T-helper 2 cell treated with Interferon-gamma antibody and Interleukin-4, amounts not matched to agents 100 ng/mL and 5 ng/mL, for 36 hours (primary cell): ENCODE measurements around the gene HOXC13. TPM values are rescaled to one million over a fixed set of nuclear protein-coding genes. Genes with fewer than 3 reads are reported as not detected.

Source experiments
- intact Hi-C: fragments of 100-400 bp; cut with micrococcal nuclease; formaldehyde crosslinking; loops from one replicate; pipeline ENCODE4 v1.15.1; 2023
- total RNA-seq: library from RNA; stranded (reverse); gene quantifications from 2 replicates; pipeline ENCODE4 v1.2.3, GENCODE V29; 2022

HOXC13 gene
- total RNA-seq, 1 donor from 2014 or later = not detected

DNA sequence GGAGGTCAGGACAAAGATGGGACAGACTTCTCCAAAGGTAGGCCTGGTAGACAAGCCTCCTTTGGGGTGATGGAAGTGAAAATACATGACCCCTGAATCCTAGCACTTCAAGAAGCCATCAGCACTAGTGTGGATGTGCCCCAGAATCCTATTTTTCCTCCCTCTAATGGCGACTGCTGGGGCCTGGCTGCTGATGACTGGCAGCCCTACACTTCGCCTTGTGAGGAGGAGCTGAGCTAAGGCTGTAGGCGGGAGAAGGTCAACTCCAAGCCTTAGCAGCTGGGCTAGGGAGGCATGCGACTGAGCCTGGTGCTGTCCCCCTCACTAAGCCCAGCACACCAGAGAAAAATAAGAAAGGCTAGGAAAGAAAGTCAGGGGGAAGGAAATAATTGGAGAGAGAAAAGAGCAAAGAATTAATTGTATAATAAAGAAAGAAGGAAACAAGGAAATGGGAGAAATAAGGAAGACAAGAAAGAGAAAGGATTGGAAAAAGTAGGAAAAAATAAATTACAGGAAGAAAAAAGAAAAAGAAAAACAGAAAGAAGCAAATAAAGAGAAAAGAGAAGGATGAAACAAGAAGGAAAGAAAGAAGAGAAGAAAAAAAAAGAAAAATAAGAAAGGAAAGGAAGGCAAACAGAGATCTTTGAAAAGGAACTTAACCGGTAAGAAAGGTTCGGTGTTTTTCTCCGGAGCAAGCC lies 41.6 kb downstream of the HOXC13 start:
- intact Hi-C loops = loop anchor here (5.0 kb wide), 1 partner anchor 52 kb away; the partner anchor contains the start of gene HOXC5

DNA sequence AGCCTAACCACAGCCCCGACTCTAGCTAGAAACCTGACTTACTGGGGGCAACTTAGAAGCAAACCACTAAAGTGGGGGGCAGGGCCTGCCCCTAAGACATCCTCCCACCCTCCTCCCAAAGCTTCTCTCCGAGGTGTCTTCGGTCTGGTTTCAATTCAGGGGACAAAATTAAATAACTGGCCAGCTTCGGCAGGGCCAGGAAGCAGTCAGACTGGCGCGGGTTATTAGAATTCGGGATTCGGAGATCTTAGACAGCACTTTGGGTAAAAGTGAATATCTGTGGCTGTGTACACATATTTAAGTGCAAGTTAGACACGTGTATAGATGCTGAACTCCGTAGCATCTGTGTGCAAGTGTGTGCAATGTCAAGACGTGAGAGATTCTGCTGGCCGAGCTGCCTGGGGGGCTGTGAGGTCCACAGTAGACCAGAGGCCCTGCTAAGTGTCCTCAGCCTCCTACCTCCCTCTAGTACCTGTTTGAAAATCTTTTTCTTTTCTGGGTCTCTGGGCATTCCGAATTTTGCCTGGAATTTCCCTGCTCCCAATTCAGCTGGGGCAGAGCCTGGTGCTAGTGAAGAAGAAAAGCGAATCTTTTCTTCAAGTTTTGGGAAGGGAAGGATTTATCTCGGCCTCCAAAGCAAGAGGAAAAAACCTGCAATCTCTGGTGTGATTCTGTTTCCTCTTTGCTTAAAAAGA lies 42.3 kb downstream of the HOXC13 start:
- intact Hi-C loops = loop anchor here (5.0 kb wide), 1 partner anchor 51 kb away; the partner anchor contains the start of gene HOXC5

DNA sequence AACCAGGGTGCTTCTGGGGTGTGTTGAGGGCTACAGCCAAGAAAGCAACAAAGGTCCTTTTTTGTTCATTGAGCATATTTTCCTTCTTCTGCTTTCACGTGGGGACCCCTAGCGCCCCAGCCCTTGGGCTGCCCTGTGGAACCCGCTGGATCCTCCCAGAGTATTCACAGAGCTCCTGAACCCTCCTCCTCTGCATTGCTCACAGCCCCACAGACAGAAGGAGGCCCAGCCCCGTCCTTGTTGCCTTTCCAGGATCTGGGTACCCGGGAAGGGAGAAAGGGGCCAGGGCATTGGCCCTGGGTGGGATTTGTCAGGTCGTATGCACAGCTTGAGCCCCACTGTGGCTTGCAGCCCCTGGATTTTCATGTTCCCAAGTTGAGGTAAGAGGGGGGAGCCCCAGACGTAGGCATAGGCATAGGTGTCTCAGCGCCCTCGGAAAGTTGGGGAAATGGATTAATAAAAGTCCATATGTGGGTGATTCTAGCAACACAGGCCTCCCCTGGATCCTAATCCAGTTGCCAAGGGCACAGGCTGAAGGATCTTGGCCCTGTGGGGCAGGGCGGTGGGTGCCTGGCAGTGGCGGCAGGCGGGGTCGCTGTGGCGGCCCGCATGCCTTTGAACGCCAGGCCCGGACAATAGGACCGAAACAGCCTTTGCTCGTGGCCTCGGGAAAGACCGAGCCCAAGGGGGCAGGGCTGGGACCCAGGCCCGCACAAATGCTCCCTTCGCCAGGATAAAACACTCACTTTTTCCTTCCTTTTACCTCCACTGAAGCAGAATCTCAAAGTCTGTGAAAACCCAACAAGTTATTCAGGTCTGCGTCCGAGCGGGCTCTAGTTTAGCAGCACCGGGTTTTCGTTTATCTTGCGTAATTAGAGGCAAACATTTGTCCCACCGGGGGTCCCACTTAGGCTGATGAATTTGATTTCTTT lies 43.3 kb downstream of the HOXC13 start:
- intact Hi-C loops = loop anchor here (5.0 kb wide), 1 partner anchor 50 kb away; the partner anchor contains the start of gene HOXC5

DNA sequence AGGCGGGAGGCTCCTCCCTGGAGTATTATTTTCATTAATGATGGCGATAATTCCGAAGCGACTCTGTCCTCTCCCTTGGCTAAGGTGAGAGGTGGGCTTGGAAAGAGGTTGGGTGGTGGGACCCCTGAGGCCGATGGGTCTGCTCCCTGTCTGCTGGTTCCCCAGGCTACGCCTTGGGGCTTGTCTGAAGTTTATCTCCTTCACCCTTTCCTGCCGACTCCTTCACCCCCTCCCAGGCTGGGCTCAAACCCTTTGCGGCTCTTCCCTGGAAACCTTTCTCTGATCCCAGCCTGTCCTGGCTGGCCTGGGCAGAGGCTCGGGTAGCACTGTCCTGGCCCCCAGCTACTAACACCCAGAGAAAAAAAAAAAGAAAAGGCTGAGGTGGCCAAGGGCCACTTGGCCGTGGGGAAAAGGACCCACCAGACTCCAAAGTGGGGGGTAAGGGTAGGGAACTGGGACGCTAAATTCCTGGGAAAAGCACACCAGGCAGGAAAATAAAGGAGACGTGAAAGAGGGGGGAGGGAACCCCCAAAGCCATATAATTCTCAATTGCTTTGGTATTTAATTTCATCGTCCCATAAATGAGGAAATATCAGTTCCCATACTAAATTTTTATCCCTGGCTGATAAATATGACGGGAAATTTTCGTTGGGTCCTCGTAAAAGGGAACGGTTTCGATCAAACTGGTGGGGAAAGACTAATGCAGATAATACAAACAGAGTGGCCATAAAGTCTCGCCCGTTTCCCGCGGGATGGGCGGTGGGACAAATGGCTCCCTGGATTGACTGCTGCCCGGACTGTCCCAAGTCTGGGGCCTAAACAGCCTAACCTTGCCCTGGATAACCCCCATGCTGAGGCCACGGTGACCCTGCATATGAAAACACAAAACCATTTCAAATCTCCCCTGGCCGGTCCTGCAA lies 44.3 kb downstream of the HOXC13 start:
- intact Hi-C loops = loop anchor here (5.0 kb wide), 1 partner anchor 49 kb away; the partner anchor contains the start of gene HOXC5

DNA sequence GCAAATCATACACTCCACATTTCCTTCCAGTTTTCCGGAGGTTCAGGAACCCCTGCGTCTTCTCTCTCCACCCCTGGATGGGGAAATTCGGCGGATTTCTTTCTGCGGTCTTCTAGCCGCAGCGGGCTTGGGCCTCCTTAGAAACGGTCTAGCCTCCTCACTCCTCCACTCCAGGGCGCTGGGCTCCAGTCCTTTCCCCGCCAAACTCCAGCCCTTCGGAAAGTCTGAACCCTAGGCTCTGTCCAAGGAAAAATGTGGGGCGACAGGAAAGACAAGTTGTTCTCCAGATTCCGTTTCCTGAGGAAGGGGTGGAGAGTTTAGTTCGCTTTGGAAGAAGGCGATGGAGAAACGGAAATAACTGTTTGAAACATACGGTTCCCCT lies 44.9 kb downstream of the HOXC13 start:
- intact Hi-C loops = loop anchor here (5.0 kb wide), 1 partner anchor 49 kb away; the partner anchor contains the start of gene HOXC5

DNA sequence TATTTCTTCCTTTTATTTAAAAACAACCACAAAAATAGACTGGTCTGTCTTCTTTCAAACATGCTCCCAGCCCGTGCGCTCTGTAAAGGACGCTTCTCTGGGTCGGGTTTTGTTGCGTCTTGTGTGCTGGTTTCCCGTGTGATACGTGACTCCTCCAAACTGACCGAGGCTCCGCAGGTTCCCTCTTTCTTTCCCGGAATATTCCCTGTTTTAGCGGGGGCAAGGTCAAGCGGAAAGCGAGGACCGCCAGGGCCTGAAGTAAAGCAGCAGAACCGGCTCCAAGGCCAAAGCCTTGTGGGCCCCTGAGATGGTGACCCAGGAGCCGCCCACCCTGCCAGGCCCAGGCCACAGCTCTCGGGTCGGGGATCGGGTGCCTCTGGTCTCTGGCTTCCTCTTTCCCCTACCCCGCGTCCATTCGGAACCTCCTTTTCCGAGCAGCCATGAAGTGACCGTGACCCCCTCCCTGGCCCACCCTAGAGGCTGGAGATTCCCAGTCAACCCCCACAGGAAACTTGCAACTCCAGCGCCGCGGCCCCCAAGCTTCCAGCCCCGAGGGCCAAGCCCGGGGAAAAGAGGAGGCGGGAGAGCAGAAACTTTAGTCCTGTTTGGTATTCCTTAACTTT lies 45.4 kb downstream of the HOXC13 start:
- intact Hi-C loops = loop anchor here (2.0 to 5.0 kb wide), 2 partner anchors 19 to 48 kb away; partner anchors contain the start of gene HOXC5

DNA sequence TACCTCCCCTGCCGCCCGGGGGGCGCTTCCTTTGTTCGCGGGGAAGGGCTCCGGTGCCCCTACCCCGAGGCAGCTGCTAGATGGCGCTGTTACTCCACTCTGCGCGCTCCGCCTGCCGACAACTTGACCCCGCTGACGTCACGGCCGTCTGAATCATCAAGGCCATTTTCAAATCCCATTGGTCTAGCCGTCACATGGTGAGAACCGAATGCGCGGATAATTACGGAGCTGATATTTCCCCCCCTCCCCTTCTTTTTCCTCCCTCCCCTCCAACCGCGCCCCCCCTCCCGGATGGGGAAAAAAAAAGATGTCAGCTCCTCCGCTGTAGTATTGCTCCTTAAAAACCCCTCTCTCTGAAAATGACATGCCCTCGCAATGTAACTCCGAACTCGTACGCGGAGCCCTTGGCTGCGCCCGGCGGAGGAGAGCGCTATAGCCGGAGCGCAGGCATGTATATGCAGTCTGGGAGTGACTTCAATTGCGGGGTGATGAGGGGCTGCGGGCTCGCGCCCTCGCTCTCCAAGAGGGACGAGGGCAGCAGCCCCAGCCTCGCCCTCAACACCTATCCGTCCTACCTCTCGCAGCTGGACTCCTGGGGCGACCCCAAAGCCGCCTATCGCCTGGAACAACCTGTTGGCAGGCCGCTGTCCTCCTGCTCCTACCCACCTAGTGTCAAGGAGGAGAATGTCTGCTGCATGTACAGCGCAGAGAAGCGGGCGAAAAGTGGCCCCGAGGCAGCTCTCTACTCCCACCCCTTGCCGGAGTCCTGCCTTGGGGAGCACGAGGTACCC lies 46.5 kb downstream of the HOXC13 start, which contains the start of gene HOXC10:
Gene HOXC10 (plus strand): TSS at position 246 of the 791 bp plus-strand sequence. CDS start 114 bp downstream, at position 360.
- intact Hi-C loops = loop anchor here (2.0 to 5.0 kb wide), 3 partner anchors 18 to 67 kb away; partner anchors contain the start of genes HOXC4 and HOXC5

DNA sequence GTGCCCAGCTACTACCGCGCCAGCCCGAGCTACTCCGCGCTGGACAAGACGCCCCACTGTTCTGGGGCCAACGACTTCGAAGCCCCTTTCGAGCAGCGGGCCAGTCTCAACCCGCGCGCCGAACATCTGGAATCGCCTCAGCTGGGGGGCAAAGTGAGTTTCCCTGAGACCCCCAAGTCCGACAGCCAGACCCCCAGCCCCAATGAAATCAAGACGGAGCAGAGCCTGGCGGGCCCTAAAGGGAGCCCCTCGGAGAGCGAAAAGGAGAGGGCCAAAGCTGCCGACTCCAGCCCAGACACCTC lies 47.0 kb downstream of the HOXC13 start:
- intact Hi-C loops = loop anchor here (2.0 to 5.0 kb wide), 2 partner anchors 17 to 67 kb away; partner anchors contain the start of gene HOXC4

DNA sequence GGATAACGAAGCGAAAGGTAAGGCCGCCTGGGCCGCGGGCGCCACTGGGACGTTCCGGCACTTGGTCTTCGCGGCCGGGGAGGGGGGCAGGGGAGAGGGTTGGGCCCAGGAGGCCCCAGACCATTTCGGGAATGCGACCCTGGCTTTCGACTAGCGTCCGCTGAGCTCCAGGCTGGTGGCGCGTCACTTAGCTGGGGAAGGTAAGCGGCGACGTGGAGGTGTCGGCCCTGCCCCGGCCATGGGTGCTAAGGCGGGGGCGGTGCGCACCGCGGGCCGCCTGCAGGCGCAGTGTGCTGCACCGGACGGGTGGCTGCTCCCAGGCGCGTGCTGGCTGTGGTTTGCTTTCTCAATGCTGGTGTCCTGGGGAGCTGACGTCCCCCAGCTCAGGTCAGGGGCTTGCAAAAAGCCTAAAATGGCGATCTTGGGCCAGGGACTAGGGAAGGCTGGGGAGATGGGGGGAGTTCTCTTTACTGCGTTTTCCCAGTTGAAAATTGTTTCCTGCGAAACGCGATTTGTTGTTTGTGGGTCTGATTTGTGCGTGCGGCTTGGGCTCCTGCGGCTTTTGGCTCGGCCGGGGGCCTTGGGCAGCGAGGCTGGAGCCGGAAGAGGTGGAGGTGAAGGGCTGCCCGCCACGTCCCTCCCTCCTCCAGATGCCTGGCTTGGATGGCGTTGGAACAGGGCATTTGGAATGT lies 47.5 kb downstream of the HOXC13 start:
- intact Hi-C loops = loop anchor here (2.0 to 5.0 kb wide), 2 partner anchors 17 to 66 kb away; partner anchors contain the start of gene HOXC4

DNA sequence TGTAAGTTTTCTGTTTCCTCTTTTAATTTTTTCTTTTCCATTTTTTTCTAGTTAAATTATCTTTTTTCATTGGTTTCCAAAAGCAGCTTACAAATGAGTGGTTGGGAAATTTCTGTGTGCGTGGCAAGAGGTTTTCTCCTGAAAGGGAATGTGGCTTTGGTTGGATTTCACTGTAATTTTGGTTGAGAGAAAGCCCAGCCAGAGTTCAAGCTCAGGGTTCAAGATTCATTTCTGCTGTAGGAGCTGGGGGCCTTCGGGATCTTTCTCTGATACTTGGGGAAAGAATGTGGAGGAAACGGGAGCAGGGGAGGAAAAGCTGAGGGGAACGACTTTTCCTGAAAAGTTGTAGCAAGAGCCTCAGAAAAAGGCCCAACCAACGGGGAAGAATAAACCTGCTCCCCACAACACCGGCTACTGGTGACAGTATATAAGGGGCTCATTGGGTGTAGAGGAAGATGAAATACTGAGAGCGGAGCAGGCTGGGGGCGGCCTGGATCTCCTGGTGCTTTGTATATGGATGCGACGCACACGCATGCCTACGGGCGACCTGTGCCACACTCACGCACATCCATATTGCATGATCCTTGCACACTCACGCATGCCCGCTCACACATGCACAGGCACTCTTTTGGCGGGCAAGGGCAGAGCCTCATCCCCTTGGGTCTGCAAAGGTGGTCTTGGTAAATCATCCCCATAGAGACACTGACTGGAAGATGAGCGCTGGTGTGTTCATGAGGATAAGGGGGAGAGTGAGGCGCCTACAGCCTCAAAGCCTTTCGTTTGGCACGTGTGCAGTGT lies 48.3 kb downstream of the HOXC13 start:
- intact Hi-C loops = loop anchor here (5.0 kb wide), 1 partner anchor 65 kb away; the partner anchor contains the start of gene HOXC4

DNA sequence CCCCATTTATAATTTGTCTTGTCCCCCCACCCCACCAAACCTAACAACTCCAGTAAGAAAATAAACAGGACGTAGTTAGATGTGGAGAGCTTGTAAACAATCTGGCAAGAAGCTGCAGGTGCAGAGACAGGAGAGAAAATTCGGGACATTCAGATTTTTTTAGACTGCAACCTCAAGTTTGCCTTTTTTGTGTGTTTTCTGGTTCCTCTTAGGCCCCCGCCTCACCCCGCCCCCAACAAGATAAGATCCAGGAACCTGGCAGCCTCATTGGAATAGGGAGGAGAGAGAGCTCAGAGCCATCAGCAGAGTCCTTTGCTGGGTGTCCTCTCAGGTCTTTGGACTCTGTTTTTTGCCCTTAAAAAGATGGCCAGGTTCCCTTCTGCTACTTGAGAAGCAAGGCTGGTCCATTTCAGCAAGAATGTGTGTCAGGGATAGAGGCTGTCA lies 49.2 kb downstream of the HOXC13 start:
- intact Hi-C loops = loop anchor here (5.0 kb wide), 1 partner anchor 64 kb away; the partner anchor contains the start of gene HOXC4

DNA sequence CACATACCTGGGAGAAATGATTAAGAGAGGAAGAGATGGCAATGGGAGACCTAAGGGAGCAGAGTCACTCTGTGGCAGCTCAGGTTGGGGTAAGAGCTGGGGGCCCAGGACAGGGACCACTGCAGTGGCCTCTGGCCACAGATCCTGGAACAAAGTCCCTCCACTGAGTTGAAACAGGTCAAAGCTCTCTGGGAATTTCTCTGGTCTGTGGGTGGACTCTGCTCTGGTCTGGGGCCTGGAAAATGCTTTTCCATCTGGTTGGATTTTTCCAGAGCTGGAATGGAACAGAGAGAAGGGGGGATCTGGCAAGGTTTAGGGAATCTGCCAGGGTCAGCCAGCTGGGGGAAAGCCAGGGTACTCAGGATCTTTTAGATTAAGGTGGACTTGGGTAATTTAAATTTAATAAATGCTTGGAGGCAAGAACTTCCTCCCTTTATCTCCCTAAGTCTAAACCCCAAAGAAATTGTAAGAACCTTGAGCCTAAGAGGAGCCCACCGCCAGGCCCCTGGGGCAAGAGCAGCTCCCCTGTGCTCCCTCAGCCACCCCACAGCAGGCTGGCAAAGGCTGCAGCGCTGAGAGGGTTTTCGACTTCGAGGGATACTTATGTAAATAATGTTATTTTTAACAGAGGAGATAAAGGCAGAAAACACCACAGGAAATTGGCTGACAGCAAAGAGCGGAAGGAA lies 50.1 kb downstream of the HOXC13 start:
- intact Hi-C loops = loop anchor here (5.0 kb wide), 1 partner anchor 64 kb away; the partner anchor contains the start of gene HOXC4

DNA sequence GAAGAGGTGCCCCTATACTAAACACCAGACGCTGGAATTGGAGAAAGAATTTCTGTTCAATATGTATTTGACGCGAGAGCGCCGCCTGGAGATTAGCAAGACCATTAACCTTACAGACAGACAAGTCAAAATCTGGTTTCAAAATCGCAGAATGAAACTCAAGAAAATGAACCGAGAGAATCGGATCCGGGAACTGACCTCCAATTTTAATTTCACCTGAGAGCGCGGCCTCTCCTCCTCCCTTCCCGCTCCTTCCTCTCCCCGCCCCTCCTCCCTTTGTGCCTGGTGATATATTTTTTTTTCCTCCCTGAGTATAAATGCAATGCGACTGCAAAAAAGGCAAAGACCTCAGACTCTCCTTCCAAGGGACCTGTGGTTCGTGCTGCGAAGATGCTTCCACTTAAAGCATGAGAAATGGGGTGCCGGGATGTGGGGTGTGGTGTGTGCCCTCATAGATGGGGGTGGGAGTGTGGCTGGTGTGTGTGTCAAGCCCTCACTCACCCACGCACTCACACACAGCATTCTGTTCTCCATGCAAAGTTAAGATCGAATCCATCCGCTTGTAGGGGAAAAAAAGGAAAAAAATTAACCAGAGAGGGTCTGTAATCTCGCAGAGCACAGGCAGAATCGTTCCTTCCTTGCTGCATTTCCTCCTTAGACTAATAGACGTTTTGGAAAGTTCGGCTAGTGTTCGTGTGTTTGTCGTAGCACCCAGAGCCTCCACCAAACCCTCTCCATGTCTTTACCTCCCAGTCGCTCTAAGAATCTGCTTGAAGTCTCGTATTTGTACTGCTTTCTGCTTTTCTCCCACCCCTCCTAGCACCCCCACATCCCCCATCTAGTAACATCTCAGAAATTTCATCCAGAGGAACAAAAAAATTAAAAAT lies 50.8 kb downstream of the HOXC13 start:
- intact Hi-C loops = loop anchor here (5.0 kb wide), 1 partner anchor 63 kb away; the partner anchor contains the start of gene HOXC4

DNA sequence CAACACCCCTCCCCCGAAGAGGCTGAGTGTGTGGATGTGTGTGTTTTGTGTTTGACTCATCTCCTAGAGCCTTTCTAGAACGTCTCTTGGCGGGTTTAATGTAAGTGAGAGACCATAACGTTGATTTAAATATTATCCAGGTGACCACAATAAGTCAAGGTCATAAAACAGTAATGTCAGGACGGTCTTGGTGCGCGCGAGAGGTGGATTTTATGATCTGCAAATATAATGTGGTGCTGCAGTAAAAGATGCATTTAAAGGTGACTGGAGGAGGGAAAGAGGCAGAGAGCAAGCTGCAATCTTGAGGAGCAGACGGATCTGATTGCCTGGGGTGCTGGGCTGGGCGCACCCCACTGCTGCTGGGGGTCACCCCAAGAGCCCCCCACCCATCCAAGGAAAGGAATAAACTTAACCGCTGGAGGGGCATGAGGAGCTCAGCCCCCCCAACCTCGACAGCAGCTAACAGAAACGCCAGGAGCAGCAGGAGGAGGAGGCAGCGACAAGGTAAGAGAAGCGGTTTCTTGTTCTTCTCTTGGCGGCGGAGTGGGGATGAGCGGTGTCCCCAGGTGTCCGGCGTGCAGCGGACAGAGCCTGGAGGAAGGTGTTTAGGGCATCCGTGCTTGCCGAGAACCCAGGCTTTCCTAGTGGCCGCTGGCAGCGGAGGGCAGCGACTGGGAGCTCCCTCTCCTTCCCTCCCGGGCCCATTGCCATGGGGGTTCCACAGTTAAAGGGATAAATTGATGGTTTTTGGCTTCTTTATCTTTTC lies 51.9 kb downstream of the HOXC13 start:
- intact Hi-C loops = no loop called here

DNA sequence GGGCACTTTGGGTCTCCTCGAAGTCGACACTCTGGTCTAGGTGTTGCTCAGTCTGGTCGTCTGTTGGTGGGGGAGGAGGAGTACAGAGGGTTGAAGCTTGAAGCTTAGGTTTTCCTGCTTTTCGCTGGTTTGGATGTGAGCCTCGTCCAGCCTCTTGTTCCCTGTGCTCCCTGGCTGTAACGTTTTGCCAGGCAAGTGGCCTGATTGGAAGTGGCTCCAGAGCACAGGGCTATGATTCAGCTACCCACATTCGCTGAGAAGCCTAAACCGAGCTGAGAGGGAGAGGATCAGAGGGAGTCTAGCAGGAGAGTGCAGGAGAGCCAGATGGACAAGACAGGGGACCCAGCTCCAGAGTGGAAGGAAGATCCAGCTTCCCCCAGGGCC lies 52.4 kb downstream of the HOXC13 start:
- intact Hi-C loops = no loop called here
